Bronchial epithelial cell (primary cell): ENCODE results near the gene LIPG. TPM values are rescaled to one million over a fixed set of nuclear protein-coding genes. Genes with fewer than 3 reads are reported as not detected.

Experiments used
- DNase-seq: peaks from one replicate; pipeline ENCODE4 v3.0.0-alpha.2; 2010; ENCODE audit warnings: low read depth
- FAIRE-seq: peaks from 2 replicates; lab custom pipeline; 2011; peaks lifted over from hg19 to GRCh38; lab: Jason Lieb, UNC
- H3K27me3 ChIP-seq: 2 replicates; pipeline ENCODE4 v1.5.1; 2011; ENCODE audit warnings: low read length; ENCODE audit not compliant: control insufficient read depth, insufficient read depth
- H3K36me3 ChIP-seq: 2 replicates; pipeline ENCODE4 v1.5.1; 2011; ENCODE audit warnings: low read length; ENCODE audit not compliant: control insufficient read depth, insufficient read depth
- H3K4me3 ChIP-seq: 2 replicates; pipeline ENCODE4 v1.5.1; 2011; ENCODE audit warnings: mild to moderate bottlenecking, low read depth, low read length, control low read depth
- CTCF ChIP-seq: IDR thresholded peaks from 2 replicates; pipeline ENCODE4 v1.5.1; 2011; ENCODE audit warnings: mild to moderate bottlenecking, moderate library complexity, low read length, control low read depth, inconsistent platforms; ENCODE audit not compliant: insufficient read depth, severe bottlenecking
- total RNA-seq: library from RNA; depleted of rRNA; stranded (reverse); fragments of >200 nt; gene quantifications from 2 replicates; pipeline ENCODE4 v1.2.1, GENCODE V29; 2014

Gene LIPG
- total RNA-seq, 1 donor from 2014 or later = 9.5 TPM

- FAIRE-seq (no peak), DNase-seq (no peak)
- Histone ChIP-seq H3K36me3 (no peaks in the 10 kb centered on the region), H3K27me3 (no peaks in the 10 kb centered on the region), H3K4me3 (no peak overlapping the region)
- TF ChIP-seq CTCF = no peak
Measured at GRCh38 chr18:49611316-49611715, 49.5 kb downstream of the LIPG start.

GRCh38 chr18:49612515-49613033 is 50.7 kb downstream of the LIPG start:
- DNase-seq = peak; percentile 82

GRCh38 chr18:49613141-49613640 is 51.3 kb downstream of the LIPG start:
- DNase-seq = no peak
- no peak for TF ChIP-seq CTCF
- H3K4me3 ChIP-seq = no peak overlapping the region
- no peaks in the 10 kb centered on the region for H3K36me3 ChIP-seq
- no peaks in the 10 kb centered on the region for H3K27me3 ChIP-seq
- FAIRE-seq = no peak

More at GRCh38 chr18:49612515-49613033, 50.7 kb downstream of the LIPG start:
- H3K27me3 ChIP-seq = no peaks in the 10 kb centered on the region
- no peaks in the 10 kb centered on the region for H3K36me3 ChIP-seq
- TF ChIP-seq CTCF = no peak
- FAIRE-seq = no peak
- no peak overlapping the region for H3K4me3 ChIP-seq

GRCh38 chr18:49613641-49614151 is 51.8 kb downstream of the LIPG start:
- H3K36me3 ChIP-seq = no peaks in the 10 kb centered on the region
- H3K27me3 ChIP-seq = no peaks in the 10 kb centered on the region
- no peak overlapping the region for H3K4me3 ChIP-seq
- no peak for DNase-seq
- no peak for FAIRE-seq
- TF ChIP-seq CTCF = no peak

DNA sequence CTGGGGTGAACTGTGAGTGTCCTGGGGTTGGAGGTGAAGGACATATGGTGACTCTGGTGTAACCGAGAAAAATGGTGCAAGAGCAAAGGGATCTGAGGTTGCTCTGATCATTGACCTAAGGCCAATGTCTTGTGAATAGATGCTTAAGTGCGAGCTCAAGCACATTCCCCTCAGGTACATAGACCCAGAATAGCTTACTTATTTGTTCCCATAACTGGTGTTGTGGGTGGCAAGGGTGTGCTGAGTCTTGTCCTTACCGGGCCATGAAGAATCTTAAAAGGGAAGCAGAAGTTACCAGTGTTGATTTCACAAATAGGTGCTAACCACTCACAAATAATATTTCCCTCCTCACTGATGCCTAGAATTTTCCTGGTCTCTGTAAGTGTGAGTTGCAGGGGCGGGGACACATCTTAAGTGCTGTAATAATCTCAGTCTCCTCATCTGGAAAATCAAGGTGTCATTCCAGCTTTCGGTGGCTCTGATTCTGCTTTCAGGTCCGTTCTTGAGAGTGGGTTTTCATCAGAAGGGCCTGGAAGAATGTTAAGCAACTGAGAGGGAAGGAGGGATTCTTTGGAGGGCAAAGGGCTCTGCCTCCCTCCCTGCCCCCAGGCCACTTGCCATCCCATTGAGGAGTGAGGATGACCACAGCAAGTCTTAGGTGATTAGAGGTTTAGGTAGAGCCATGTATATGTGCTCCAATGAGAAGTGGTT is 54.9 kb downstream of the LIPG start:
- H3K4me3 ChIP-seq = no peak overlapping the region
- no peaks in the 10 kb centered on the region for H3K36me3 ChIP-seq
- TF ChIP-seq CTCF = no peak
- no peaks in the 10 kb centered on the region for H3K27me3 ChIP-seq
- FAIRE-seq (no peak), DNase-seq (no peak)

- Histone ChIP-seq H3K36me3 (no peaks in the 10 kb centered on the region), H3K27me3 (no peaks in the 10 kb centered on the region), H3K4me3 (no peak overlapping the region)
- DNase-seq (peak; percentile 25), FAIRE-seq (no peak)
- no peak for TF ChIP-seq CTCF
Measured at GRCh38 chr18:49617329-49617695, 55.5 kb downstream of the LIPG start.
